Prostate gland (tissue), 2 donors: ENCODE measurements around the gene AP2B1.

Experiments
- POLR2A ChIP-seq: fragments of 450-650 bp; IDR thresholded peaks from one replicate; pipeline ENCODE4 v1.6.1; 2016; ENCODE audit warnings: antibody characterized with exemption, mild to moderate bottlenecking
- POLR2AphosphoS5 ChIP-seq: sonication (generic); formaldehyde crosslinking; IDR thresholded peaks from one replicate; pipeline ENCODE4 v1.6.1; 2017; ENCODE audit warnings: antibody characterized with exemption
- TF ChIP-seq, protein P1 (sequence below), 4 experiments: fragments of 200-600 bp in 2 of 4; fragments of 450-650 bp in 2 of 4; sonication (generic) in 2 of 4; IDR thresholded peaks; 1 replicate in 3 of 4; 2 replicates in 1 of 4; pipeline ENCODE4 v1.5.1; 2016 to 2019; ENCODE audit warnings: antibody characterized with exemption in 4 of 4, mild to moderate bottlenecking in 2 of 4, moderate library complexity in 2 of 4

DNA sequence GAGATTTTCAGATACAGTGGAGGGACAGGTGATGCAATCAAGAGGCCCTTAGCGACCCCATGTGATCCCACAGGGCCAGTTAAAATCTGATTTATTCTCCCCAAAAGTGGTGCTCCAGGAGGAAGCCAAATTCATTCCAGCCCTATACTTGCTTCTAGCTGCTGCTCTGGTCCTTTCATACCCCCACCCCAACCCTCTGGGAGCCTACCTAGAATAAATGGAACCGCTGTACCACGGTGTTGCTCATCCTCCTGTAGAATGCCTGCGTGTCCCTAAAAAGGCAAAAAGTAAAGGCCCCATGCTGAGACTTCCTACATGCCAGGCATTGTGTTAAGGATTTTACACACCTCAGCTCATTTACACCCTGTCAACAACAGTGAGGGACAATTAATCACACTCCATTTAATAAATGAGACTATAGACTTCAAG, 142.3 kb downstream of the AP2B1 start:
- TF ChIP-seq, protein P1, sequence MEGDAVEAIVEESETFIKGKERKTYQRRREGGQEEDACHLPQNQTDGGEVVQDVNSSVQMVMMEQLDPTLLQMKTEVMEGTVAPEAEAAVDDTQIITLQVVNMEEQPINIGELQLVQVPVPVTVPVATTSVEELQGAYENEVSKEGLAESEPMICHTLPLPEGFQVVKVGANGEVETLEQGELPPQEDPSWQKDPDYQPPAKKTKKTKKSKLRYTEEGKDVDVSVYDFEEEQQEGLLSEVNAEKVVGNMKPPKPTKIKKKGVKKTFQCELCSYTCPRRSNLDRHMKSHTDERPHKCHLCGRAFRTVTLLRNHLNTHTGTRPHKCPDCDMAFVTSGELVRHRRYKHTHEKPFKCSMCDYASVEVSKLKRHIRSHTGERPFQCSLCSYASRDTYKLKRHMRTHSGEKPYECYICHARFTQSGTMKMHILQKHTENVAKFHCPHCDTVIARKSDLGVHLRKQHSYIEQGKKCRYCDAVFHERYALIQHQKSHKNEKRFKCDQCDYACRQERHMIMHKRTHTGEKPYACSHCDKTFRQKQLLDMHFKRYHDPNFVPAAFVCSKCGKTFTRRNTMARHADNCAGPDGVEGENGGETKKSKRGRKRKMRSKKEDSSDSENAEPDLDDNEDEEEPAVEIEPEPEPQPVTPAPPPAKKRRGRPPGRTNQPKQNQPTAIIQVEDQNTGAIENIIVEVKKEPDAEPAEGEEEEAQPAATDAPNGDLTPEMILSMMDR (IDR thresholded peaks at IDR 0.05) = no peak
- TF ChIP-seq POLR2A = no peak
- TF ChIP-seq POLR2AphosphoS5 = no peak
